HCT116 (cell line): Measurements from ENCODE around the gene EML2. TPM values are rescaled to one million over a fixed set of nuclear protein-coding genes. Genes with fewer than 3 reads are reported as not detected.
"Not testable (repeated sequence)": the region's sequence is repeated elsewhere in the genome, so short reads cannot be mapped to it uniquely, and the experiment has no call there.

Source experiments
- ATAC-seq: fragments of 200-7000 bp; cut with Tn5 transposase; 2 replicates; pipeline ENCODE4 v1.9.1; 2020; ENCODE audit warnings: mild to moderate bottlenecking, moderate library complexity
- BruUV-seq: library from RNA; stranded (reverse); fragments of 400-500 nt; replicated peaks from 2 replicates; lab custom pipeline; 2021; lab: Mats Ljungman, UMichigan
- CTCF ChIA-PET: fragments of 300-600 bp; sonication (Branson Sonifier 250); formaldehyde crosslinking; loops from one replicate; lab custom pipeline; 2021; ENCODE audit warnings: antibody characterized with exemption; lab: Charles Lee
- POLR2A ChIA-PET: fragments of 300-600, 350-600 bp; sonication (Branson Sonifier 250); formaldehyde crosslinking; loops from one replicate; lab custom pipeline; 2021; ENCODE audit warnings: antibody characterized with exemption; lab: Charles Lee
- RAD21 ChIA-PET, 2 experiments: fragments of 300-600 bp; sonication (Branson Sonifier 250); formaldehyde crosslinking; loops; one replicate each; lab custom pipeline; 2023; ENCODE audit warnings: low total read pairs in 2 of 2; ENCODE audit not compliant: uncharacterized antibody in 2 of 2, unreplicated experiment in 2 of 2, low non-redundant PET in 1 of 2; lab: Charles Lee
- DNase-seq: peaks from one replicate; pipeline ENCODE4 v3.0.0-alpha.2; 2010; ENCODE audit warnings: low read depth, low spot score
- H2AFZ ChIP-seq: fragments of 200-600 bp; shearing (Covaris generic), sonication (generic); 2 replicates; pipeline ENCODE4 v1.6.1; 2017; ENCODE audit warnings: low read depth, mixed run types, mixed read lengths, antibody characterized with exemption, low read length; ENCODE audit not compliant: poor library complexity, severe bottlenecking
- H3K27ac ChIP-seq: 2 replicates; pipeline ENCODE4 v1.5.1; 2012; ENCODE audit warnings: low read depth, low read length
- H3K27me3 ChIP-seq: fragments of 200-600 bp; sonication (generic); 2 replicates; pipeline ENCODE4 v1.6.1; 2016; ENCODE audit warnings: mixed run types, low read length, mixed read lengths; ENCODE audit not compliant: insufficient read depth
- H3K36me3 ChIP-seq, 2 experiments: fragments of 200-500 bp in 1 of 2; fragments of 200-600 bp in 1 of 2; sonication (Bioruptor generic) in 1 of 2; sonication (generic) in 1 of 2; 2 replicates each; pipeline versions ENCODE4 v1.5.1 to v1.6.1; 2014 to 2016; ENCODE audit warnings: low read length in 2 of 2, inconsistent platforms in 1 of 2, mixed read lengths in 1 of 2, mixed run types in 1 of 2; ENCODE audit not compliant: insufficient read depth in 2 of 2, control insufficient read depth in 1 of 2
- H3K4me1 ChIP-seq, 2 experiments: fragments of 200-600 bp in 1 of 2; sonication (generic) in 1 of 2; 2 replicates each; pipeline versions ENCODE4 v1.5.1 to v1.6.1; 2012 to 2017; ENCODE audit warnings: low read length in 2 of 2, inconsistent platforms in 1 of 2, mild to moderate bottlenecking in 1 of 2, mixed read lengths in 1 of 2, mixed run types in 1 of 2, moderate library complexity in 1 of 2; ENCODE audit not compliant: insufficient read depth in 2 of 2, control insufficient read depth in 1 of 2
- H3K4me2 ChIP-seq: fragments of 200-600 bp; sonication (generic); 2 replicates; pipeline ENCODE4 v1.6.1; 2017; ENCODE audit warnings: mixed run types, low read length, mixed read lengths
- H3K4me3 ChIP-seq, 2 experiments: fragments of 200-600 bp in 1 of 2; sonication (generic) in 1 of 2; replicated peaks in 1 of 2; 2 replicates each; pipeline ENCODE4 v1.5.1; 2011 to 2016; ENCODE audit warnings: low read length in 2 of 2, control low read depth in 1 of 2, low read depth in 1 of 2, mild to moderate bottlenecking in 1 of 2, mixed read lengths in 1 of 2, mixed run types in 1 of 2
- H3K79me2 ChIP-seq: fragments of 200-600 bp; sonication (generic); 2 replicates; pipeline ENCODE4 v1.6.1; 2017; ENCODE audit warnings: mild to moderate bottlenecking, mixed run types, low read length, moderate library complexity, mixed read lengths; ENCODE audit not compliant: insufficient read depth
- H3K9ac ChIP-seq: fragments of 200-600 bp; sonication (generic); 2 replicates; pipeline ENCODE4 v1.6.1; 2016; ENCODE audit warnings: low read length, mixed read lengths
- H3K9me2 ChIP-seq: fragments of 200-600 bp; sonication (generic), shearing (Covaris generic); 2 replicates; pipeline ENCODE4 v1.6.1; 2017; ENCODE audit warnings: mixed run types, mild to moderate bottlenecking, moderate library complexity; ENCODE audit not compliant: insufficient read depth
- H3K9me3 ChIP-seq, 2 experiments: fragments of 200-500 bp in 1 of 2; fragments of 200-600 bp in 1 of 2; sonication (Bioruptor generic) in 1 of 2; sonication (generic) in 1 of 2; 2 replicates each; pipeline ENCODE4 v1.6.1; 2014 to 2017; ENCODE audit warnings: low read length in 2 of 2, mixed read lengths in 2 of 2, inconsistent platforms in 1 of 2, low read depth in 1 of 2, mild to moderate bottlenecking in 1 of 2, mixed run types in 1 of 2, moderate library complexity in 1 of 2; ENCODE audit not compliant: control insufficient read depth in 1 of 2, insufficient read depth in 1 of 2
- H4K20me1 ChIP-seq: fragments of 200-600 bp; sonication (generic), shearing (Covaris generic); 2 replicates; pipeline ENCODE4 v1.6.1; 2017; ENCODE audit warnings: mixed run types, mild to moderate bottlenecking, moderate library complexity; ENCODE audit not compliant: insufficient read depth
- ATF3 ChIP-seq: IDR thresholded peaks from 2 replicates; pipeline ENCODE4 v1.6.1; 2012
- CBX3 ChIP-seq: IDR thresholded peaks from 2 replicates; pipeline ENCODE4 v1.6.1; 2012; ENCODE audit warnings: low read depth
- CEBPB ChIP-seq: IDR thresholded peaks from 2 replicates; pipeline ENCODE4 v1.6.1; 2012; ENCODE audit warnings: low read depth
- CTCF ChIP-seq, 3 experiments: fragments of 200-600 bp in 1 of 3; sonication (generic) in 1 of 3; IDR thresholded peaks in 2 of 3; conservative IDR thresholded peaks in 1 of 3; 2 replicates each; pipeline ENCODE4 v1.5.1; 2012 to 2017; ENCODE audit warnings: low read depth in 2 of 3, low read length in 2 of 3, antibody characterized with exemption in 1 of 3, borderline replicate concordance in 1 of 3, control low read depth in 1 of 3, mild to moderate bottlenecking in 1 of 3, mixed read lengths in 1 of 3, mixed run types in 1 of 3, moderate library complexity in 1 of 3; ENCODE audit not compliant: insufficient read depth in 1 of 3
- ELF1 ChIP-seq: IDR thresholded peaks from 2 replicates; pipeline ENCODE4 v1.6.1; 2012; ENCODE audit warnings: low read depth, borderline replicate concordance
- EZH2 ChIP-seq: fragments of 200-600 bp; sonication (generic); IDR thresholded peaks from 2 replicates; pipeline ENCODE4 v1.6.1; 2017; ENCODE audit warnings: antibody characterized with exemption, mixed run types
- EZH2phosphoT487 ChIP-seq: fragments of 200-600 bp; IDR thresholded peaks from 2 replicates; pipeline ENCODE4 v1.6.1; 2018; ENCODE audit warnings: antibody characterized with exemption, borderline replicate concordance
- FOSL1 ChIP-seq: IDR thresholded peaks from 2 replicates; pipeline ENCODE4 v1.6.1; 2012; ENCODE audit warnings: low read depth
- JUND ChIP-seq: IDR thresholded peaks from 2 replicates; pipeline ENCODE4 v1.6.1; 2012
- MAX ChIP-seq: IDR thresholded peaks from 2 replicates; pipeline ENCODE4 v1.6.1; 2012
- POLR2A ChIP-seq: IDR thresholded peaks from 2 replicates; pipeline ENCODE4 v1.7.0; 2011; ENCODE audit warnings: borderline replicate concordance; ENCODE audit not compliant: insufficient read depth, insufficient read length; ENCODE audit errors: extremely low read depth
- POLR2AphosphoS5 ChIP-seq: IDR thresholded peaks from 2 replicates; pipeline ENCODE4 v1.6.1; 2011; ENCODE audit warnings: mild to moderate bottlenecking, low read depth, low read length, moderate library complexity
- SIN3A ChIP-seq: IDR thresholded peaks from 2 replicates; pipeline ENCODE4 v1.6.1; 2012; ENCODE audit warnings: low read depth
- SP1 ChIP-seq: IDR thresholded peaks from 2 replicates; pipeline ENCODE4 v1.6.1; 2012; ENCODE audit warnings: low read depth
- SRF ChIP-seq: IDR thresholded peaks from 2 replicates; pipeline ENCODE4 v1.6.1; 2012; ENCODE audit warnings: low read depth
- YY1 ChIP-seq: IDR thresholded peaks from 2 replicates; pipeline ENCODE4 v1.6.1; 2011; ENCODE audit warnings: low read length, low read depth, moderate library complexity, mild to moderate bottlenecking; ENCODE audit not compliant: insufficient replicate concordance; ENCODE audit errors: extremely low read depth
- ZFX ChIP-seq: fragments of 450-650 bp; IDR thresholded peaks from 2 replicates; pipeline ENCODE4 v1.6.1; 2017
- ZNF274 ChIP-seq: fragments of 200-500 bp; sonication (Bioruptor generic); IDR thresholded peaks from 2 replicates; pipeline ENCODE4 v1.6.1; 2014; ENCODE audit warnings: mild to moderate bottlenecking, low read depth, low read length, inconsistent platforms
- intact Hi-C: fragments of 100-400 bp; cut with micrococcal nuclease; formaldehyde crosslinking; loops from 2 replicates; pipeline ENCODE4 v1.10.0; 2022
- total RNA-seq: library from RNA; stranded (reverse); gene quantifications from one replicate; pipeline ENCODE4 v1.2.1, GENCODE V29; 2021; ENCODE audit not compliant: unreplicated experiment

Gene EML2
- total RNA-seq, 1 experiment from 2014 or later: 131 TPM

- POLR2A ChIA-PET: interaction anchor here (1.1 to 3.4 kb wide), 11 partner anchors 11 to 174 kb away, joined by 3 to 54 read pairs (median 7); partner anchors contain the start of genes EML2, FOSB, OPA3 and SIX5
- H3K4me2 ChIP-seq: peak overlapping the region; percentile 84
- peak overlapping the region; percentile 98 for H3K27ac ChIP-seq
- ATAC-seq, BruUV-seq, H4K20me1 ChIP-seq, H3K9me2 ChIP-seq, H3K9me3 ChIP-seq, H2AFZ ChIP-seq, H3K27me3 ChIP-seq, H3K79me2 ChIP-seq, DNase-seq, intact Hi-C loops: not testable (repeated sequence)
- RAD21 ChIA-PET: interaction anchor here in 1 of 2 experiments (0.9 kb wide), 1 partner anchor 56 kb away, joined by 3 read pairs; no protein-coding TSS in a partner anchor
- peak overlapping the region; percentile 10 to 49; a peak in 3 of 4 replicates for H3K4me3 ChIP-seq
- peaks cover 30 to 38% of the 10 kb centered on the region in 2 experiments for H3K4me1 ChIP-seq
- H3K9ac ChIP-seq: peak overlapping the region; percentile 65
- CTCF ChIA-PET: interaction anchor here (1.6 to 4.8 kb wide), 3 partner anchors 26 to 176 kb away, joined by 5 to 45 read pairs (median 7); partner anchors contain the start of genes EML2, QPCTL and SNRPD2
- peaks cover 4 to 23% of the 10 kb centered on the region in 2 experiments; a peak in 3 of 4 replicates for H3K36me3 ChIP-seq
These were observed 24.1 kb downstream of the EML2 start for GRCh38 chr19:45615056-45615455.

GRCh38 chr19:45613926-45614725 is 25.1 kb downstream of the EML2 start:
- DNase-seq (peak; percentile 84), ATAC-seq (peak; percentile 75)
- H3K9ac ChIP-seq: peak overlapping the region; percentile 65
- peak overlapping the region; percentile 84 for H3K4me2 ChIP-seq
- H3K36me3 ChIP-seq: peaks cover 0 to 20% of the 10 kb centered on the region in 2 experiments; a peak in 2 of 4 replicates
- intact Hi-C loops: no loop called here
- CTCF ChIA-PET: interaction anchor here (2.1 to 4.8 kb wide), 2 partner anchors 27 to 175 kb away, joined by 7 to 45 read pairs; partner anchors contain the start of gene EML2
- H3K9me3 ChIP-seq: no peaks in the 10 kb centered on the region
- POLR2A ChIA-PET: interaction anchor here (0.6 to 3.4 kb wide), 18 partner anchors 9 to 173 kb away, joined by 3 to 54 read pairs (median 3); partner anchors contain the start of genes EML2, FOSB and OPA3
- H3K4me1 ChIP-seq: peaks cover 30 to 38% of the 10 kb centered on the region in 2 experiments
- no TSS peak for BruUV-seq
- H3K27ac ChIP-seq: peak overlapping the region; percentile 98
- no peaks in the 10 kb centered on the region for H3K79me2 ChIP-seq
- RAD21 ChIA-PET: interaction anchor here in 1 of 2 experiments (2.1 kb wide), 1 partner anchor 28 kb away, joined by 9 read pairs; no protein-coding TSS in a partner anchor
- H3K9me2 ChIP-seq: no peaks in the 10 kb centered on the region
- no peaks in the 10 kb centered on the region for H3K27me3 ChIP-seq
- H4K20me1 ChIP-seq: no peaks in the 10 kb centered on the region
- no peak overlapping the region for H2AFZ ChIP-seq
- peak overlapping the region; percentile 38 to 49 for H3K4me3 ChIP-seq
- TF ChIP-seq ZNF274 (no peak), POLR2A (peak; percentile 24), SIN3A (no peak), SRF (no peak), CTCF (IDR thresholded peaks at IDR 0.05 in 2 of 3, conservative IDR thresholded peaks at IDR 0.05 in 1 of 3; ENCODE audit: borderline replicate concordance in 1 of 3, insufficient read depth in 1 of 3, low read depth in 2 of 3, low read length in 2 of 3) (no peak), ZFX (no peak), FOSL1 (no peak; the same call in 1 of the 2 replicates), MAX (peak; percentile 60), EZH2phosphoT487 (no peak), POLR2AphosphoS5 (peak; percentile 87), YY1 (no peak), SP1 (peak; percentile 62), ATF3 (no peak), CBX3 (peak; percentile 60; the same call in 1 of the 2 replicates), CEBPB (no peak), ELF1 (no peak), EZH2 (no peak), JUND (peak; percentile 87)
